Stimulated activated CD4-positive, alpha-beta T cell treated with anti-CD3 and anti-CD28 coated beads, Interleukin-12 subunit alpha, Interleukin-12 subunit beta, amount 100 ng/mL, for 24 hours (primary cell): Measurements from ENCODE around the gene PRKCA.
A peak's percentile ranks its signal among the peaks of the same experiment; 100 is the strongest.
"Not testable (repeated sequence)": the region's sequence is repeated elsewhere in the genome, so short reads cannot be mapped to it uniquely, and the experiment has no call there.

ENCODE experiments used
- DNase-seq, 2 experiments: peaks; one replicate each; pipeline ENCODE4 v3.0.0-alpha.2; 2020; ENCODE audit warnings: low read depth in 2 of 2

Gene PRKCA

GRCh38 chr17:66489576-66489975 is 187.2 kb downstream of the PRKCA start:
- DNase-seq: not testable (repeated sequence)

DNA sequence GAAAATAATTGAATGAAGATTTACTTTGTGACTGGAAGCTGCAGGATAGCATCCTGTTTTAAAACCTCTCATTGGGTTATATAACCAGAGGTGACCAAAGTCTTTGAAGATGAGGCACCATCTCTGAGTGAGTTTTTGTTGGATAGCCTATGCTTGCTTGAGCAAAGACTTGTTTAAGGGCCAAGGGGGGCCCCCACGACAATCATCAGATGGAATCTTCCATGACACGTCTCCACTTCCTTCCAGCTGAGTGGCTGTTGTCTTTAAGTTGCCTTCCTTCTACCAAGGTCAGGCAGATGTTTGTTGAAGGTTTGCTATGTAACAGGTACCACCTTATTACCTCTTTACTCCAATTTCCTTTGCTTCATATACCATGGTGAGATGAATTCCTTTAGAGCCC is 188.8 kb downstream of the PRKCA start:
- no peak for DNase-seq

GRCh38 chr17:66491665-66492064 is 189.3 kb downstream of the PRKCA start:
- no peak for DNase-seq

- DNase-seq: no peak
These were observed 189.7 kb downstream of the PRKCA start for GRCh38 chr17:66492080-66492479.

GRCh38 chr17:66492561-66493005 is 190.2 kb downstream of the PRKCA start:
- no peak for DNase-seq

GRCh38 chr17:66493283-66494019 is 191.0 kb downstream of the PRKCA start:
- DNase-seq: no peak

- no peak for DNase-seq
These were observed 191.8 kb downstream of the PRKCA start for GRCh38 chr17:66494023-66494803.

- DNase-seq: no peak
These were observed 192.6 kb downstream of the PRKCA start for GRCh38 chr17:66495035-66495434.

DNA sequence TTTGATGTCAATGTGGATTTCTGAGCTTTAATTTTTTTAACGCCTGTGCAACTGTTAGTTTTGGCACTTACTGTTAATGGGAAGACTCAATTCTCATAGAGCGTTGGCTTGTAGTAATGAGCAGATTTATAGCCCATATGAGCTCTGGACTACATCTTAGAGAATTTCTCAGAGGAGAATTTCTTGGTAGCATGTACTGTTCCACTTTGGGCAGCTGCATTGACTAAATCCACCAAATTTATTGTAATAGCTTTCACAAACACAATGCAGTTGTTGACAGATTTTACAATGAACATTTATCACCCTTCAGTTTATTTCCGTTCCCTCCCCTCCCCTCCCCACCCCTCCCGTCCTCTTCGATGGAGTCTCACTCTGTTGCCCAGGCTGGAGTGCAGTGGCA is 193.9 kb downstream of the PRKCA start:
- DNase-seq: no peak

GRCh38 chr17:66498580-66498979 is 196.2 kb downstream of the PRKCA start:
- no peak for DNase-seq

DNA sequence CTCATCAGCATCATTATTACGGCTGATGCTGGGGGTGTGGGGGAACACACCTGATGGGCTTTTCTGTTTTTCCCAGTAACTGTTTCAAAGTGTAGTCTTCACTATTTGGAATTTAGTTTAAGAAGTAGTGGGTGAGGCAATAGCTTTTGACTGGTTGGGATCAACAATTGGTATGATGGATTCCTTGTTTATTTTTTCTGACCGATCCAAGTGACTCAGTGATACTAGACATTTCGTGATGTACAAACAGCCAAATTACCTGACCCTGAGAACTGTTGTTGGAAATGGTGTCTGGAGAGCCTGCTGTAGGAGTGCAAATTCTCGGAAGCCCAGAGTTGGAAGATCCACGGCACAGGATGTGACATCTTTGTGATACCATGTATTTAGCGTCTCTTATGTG is 204.2 kb downstream of the PRKCA start:
- DNase-seq: no peak

DNA sequence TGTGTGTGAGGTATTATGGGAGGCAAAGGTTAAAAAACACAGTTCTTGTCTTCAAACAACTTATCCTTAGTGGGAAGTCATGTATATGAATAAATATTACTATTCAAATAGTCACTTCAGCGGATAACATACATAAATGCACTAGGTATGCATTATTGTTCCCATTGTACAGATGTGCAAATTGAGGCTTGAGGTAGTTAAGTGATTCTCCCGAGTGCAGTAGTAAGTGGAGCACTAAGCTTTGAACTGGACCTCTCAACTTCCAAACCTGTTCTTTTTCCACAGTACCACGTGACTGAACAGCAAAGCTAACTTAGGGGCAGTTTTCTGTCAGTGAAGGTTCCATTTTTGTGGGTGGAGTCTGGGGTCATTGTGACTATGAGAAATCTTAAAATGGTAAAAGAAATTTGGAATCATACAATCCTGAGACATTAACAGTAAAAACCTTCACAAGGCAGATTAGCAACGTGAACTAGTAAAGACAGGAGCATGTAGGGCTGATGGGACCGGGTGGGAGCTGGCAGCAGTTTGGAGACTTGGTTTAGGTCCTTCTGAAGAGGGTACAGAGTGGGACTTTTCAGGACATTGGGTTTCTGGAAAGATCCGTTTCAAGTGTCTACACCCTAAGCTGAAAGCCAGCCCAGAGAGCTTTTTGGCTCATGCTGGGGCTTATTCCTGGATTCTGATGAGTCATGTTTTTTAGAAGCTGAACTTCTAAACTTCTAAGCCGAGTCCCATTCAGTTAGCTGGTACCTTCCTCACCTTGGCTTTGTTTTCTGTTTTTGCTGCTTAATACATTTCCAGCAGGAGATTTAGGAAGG is 204.9 kb downstream of the PRKCA start:
- no peak for DNase-seq

- DNase-seq: no peak
These were observed 205.8 kb downstream of the PRKCA start for GRCh38 chr17:66507982-66508760.

DNA sequence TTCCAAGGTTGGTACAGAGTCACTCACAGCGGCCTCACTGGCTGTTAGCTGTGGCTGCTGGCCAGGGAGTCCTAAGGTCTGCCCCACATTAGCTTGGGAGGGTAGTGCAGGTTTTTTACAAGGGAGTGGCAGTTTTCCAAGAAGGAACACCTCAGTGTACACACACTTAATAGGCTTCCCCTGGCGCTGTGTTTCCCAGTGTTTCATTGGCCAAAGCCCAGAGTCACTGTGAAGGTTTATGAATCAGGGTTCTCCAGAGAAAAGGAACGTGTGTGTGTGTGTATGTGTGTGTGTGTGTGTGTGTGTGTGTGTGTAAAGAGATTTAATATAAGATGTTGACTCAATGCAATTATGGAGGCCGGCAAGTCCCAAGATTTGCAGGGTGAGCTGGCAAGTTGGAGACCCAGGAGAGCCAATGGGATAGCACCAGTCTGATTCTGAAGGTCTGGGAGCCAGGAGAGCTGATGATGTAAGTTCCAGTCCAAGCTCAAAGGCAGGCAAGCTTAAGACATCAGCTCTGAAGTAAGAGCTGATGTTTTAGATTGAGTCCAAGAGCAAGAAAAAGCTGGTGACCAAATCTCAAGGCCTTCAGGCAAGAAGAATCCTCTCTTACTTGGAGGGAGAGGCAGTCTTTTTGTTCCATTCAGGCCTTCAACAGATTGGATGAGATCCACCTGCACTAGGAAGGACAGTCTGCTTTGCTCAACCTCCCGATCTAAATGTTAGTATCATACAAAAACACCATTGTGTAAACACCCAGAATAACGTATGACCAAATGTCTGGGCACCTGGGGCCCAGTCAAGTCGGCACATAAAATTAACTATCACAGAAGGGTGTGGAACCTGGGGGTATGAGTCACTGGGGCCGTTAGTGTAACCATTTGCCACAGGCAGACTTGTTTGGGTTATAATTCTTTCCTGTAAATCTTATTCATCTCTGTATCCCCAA is 206.8 kb downstream of the PRKCA start:
- peak; percentile 29 to 48 for DNase-seq

- no peak for DNase-seq
These were observed 207.5 kb downstream of the PRKCA start for GRCh38 chr17:66509926-66510325.

GRCh38 chr17:66511135-66511534 is 208.7 kb downstream of the PRKCA start:
- no peak for DNase-seq

GRCh38 chr17:66514227-66514806 is 211.9 kb downstream of the PRKCA start:
- peak in 1 of 2 experiments; percentile 21 for DNase-seq

DNA sequence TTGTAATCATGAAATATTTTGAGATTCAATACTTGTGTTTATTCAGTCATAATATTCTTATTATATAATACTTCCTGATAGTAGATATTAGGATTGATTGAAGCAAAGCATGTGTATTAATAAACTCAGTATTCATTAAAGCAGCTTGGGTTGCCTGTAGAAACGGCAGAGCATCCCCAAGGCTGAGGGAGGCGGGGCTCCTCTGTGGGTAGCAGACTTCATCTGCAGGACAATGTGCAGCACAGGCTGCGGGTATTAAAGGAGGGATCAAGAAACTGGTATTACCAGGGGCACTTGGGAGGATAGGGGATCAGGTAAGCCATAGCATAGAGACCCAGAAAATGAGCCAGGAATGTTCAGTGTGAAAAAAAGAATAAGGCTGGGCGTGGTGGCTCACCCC is 213.6 kb downstream of the PRKCA start:
- no peak for DNase-seq

GRCh38 chr17:66517336-66518009 is 215.1 kb downstream of the PRKCA start:
- DNase-seq: no peak
